GM23248 (cell line): ENCODE measurements around the gene HGD. TPM values are rescaled to one million over a fixed set of nuclear protein-coding genes. Genes with fewer than 3 reads are reported as not detected.

ENCODE experiments used
- DNase-seq: peaks from one replicate; pipeline ENCODE4 v3.0.0-alpha.2; 2015
- H2AFZ ChIP-seq: fragments of 200-600 bp; sonication (generic); 2 replicates; pipeline ENCODE4 v1.6.1; 2016; ENCODE audit warnings: antibody characterized with exemption
- H3F3A ChIP-seq: fragments of 200-600 bp; sonication (generic); 2 replicates; pipeline ENCODE4 v1.6.1; 2016; ENCODE audit warnings: mild to moderate bottlenecking, antibody characterized with exemption, mixed run types; ENCODE audit not compliant: insufficient read depth
- H3K27ac ChIP-seq: fragments of 200-600 bp; sonication (generic); 2 replicates; pipeline ENCODE4 v1.5.1; 2016; ENCODE audit warnings: mild to moderate bottlenecking
- H3K27me3 ChIP-seq: fragments of 200-600 bp; sonication (generic); replicated peaks from 2 replicates; pipeline ENCODE4 v1.6.1; 2016; ENCODE audit warnings: mild to moderate bottlenecking; ENCODE audit not compliant: insufficient read depth
- H3K36me3 ChIP-seq: fragments of 200-600 bp; sonication (generic); 2 replicates; pipeline ENCODE4 v1.6.1; 2016; ENCODE audit warnings: low read depth, mild to moderate bottlenecking
- H3K4me1 ChIP-seq: fragments of 200-600 bp; sonication (generic); 2 replicates; pipeline ENCODE4 v1.6.1; 2016; ENCODE audit warnings: mild to moderate bottlenecking; ENCODE audit not compliant: insufficient read depth
- H3K4me2 ChIP-seq: fragments of 200-600 bp; sonication (generic); one replicate; pipeline ENCODE4 v1.6.1; 2016; ENCODE audit warnings: mild to moderate bottlenecking; ENCODE audit not compliant: unreplicated experiment
- H3K4me3 ChIP-seq: fragments of 200-600 bp; sonication (generic); 2 replicates; pipeline ENCODE4 v1.5.1; 2016; ENCODE audit warnings: mild to moderate bottlenecking
- H3K79me2 ChIP-seq: fragments of 200-600 bp; sonication (generic); 2 replicates; pipeline ENCODE4 v1.6.1; 2016; ENCODE audit warnings: mild to moderate bottlenecking; ENCODE audit not compliant: insufficient read depth
- H3K9ac ChIP-seq: fragments of 200-600 bp; sonication (generic); 2 replicates; pipeline ENCODE4 v1.6.1; 2016; ENCODE audit warnings: mild to moderate bottlenecking
- H3K9me2 ChIP-seq: fragments of 200-600 bp; sonication (generic); 2 replicates; pipeline ENCODE4 v1.6.1; 2016; ENCODE audit warnings: mixed run types, mild to moderate bottlenecking, moderate library complexity; ENCODE audit not compliant: insufficient read depth
- H3K9me3 ChIP-seq: fragments of 200-600 bp; sonication (generic); one replicate; pipeline ENCODE4 v1.6.1; 2017; ENCODE audit warnings: low read depth
- H4K20me1 ChIP-seq: fragments of 200-600 bp; sonication (generic); 2 replicates; pipeline ENCODE4 v1.6.0; 2016; ENCODE audit not compliant: insufficient read depth
- EZH2 ChIP-seq: fragments of 200-600 bp; sonication (generic); IDR thresholded peaks from 2 replicates; pipeline ENCODE4 v1.6.1; 2018; ENCODE audit warnings: antibody characterized with exemption, mild to moderate bottlenecking; ENCODE audit not compliant: insufficient read depth, poor library complexity, severe bottlenecking
- EZH2phosphoT487 ChIP-seq: fragments of 200-600 bp; sonication (generic); IDR thresholded peaks from 2 replicates; pipeline ENCODE4 v1.6.1; 2018; ENCODE audit warnings: antibody characterized with exemption, moderate library complexity, mild to moderate bottlenecking, low read depth; ENCODE audit not compliant: insufficient read depth
- WGBS, 2 experiments: methylation state at CpG; one replicate each; pipeline ENCODE4 v1.1.6; 2015 to 2017; ENCODE audit warnings: low lambda C conversion rate in 2 of 2, low coverage in 1 of 2; ENCODE audit errors: missing lambda C conversion rate in 2 of 2; 5-methylcytosine and 5-hydroxymethylcytosine counted together
- in situ Hi-C: fragments of 300-500 bp; cut with MboI; formaldehyde crosslinking; loops from 2 replicates; pipeline ENCODE4 v1.15.0; 2020
- polyA plus RNA-seq: library from polyadenylated mRNA; unstranded; fragments of >200 nt; fragmentation: Nextera tagmentation; extraction: Ambion mirVana; gene quantifications from 2 replicates; pipeline ENCODE4 v1.2.1, GENCODE V29; 2016
- total RNA-seq: library from RNA; depleted of rRNA; stranded (reverse); fragments of >200 nt; shearing (Covaris generic); gene quantifications from 2 replicates; pipeline ENCODE4 v1.2.3, GENCODE V29; 2014

Gene HGD
- total and polyA plus RNA-seq, 2 experiments from 2014 or later = not detected

DNA sequence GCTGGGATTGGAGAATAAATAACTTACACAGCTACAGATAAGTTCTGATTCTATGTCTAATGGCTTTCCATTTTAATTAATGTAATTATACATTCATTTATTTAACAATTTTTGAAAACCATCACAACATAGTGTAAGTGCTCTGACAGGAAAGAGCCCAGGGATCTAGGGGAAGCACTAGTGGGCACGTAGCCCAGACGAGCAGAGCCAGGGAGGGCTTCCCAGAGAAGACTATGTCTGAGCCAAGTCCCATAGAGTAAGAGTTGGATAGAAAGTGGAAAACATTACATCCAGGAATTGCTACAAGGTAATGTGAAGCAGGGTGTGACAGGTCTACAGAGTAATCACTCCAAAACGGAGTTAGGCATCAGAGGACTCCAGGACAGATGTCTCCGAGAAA, 2.9 kb upstream of the HGD start:
- Histone ChIP-seq H3K4me3 (no peak overlapping the region), H3F3A (peaks cover under 1% of the 10 kb centered on the region), H3K9ac (no peak overlapping the region), H2AFZ (no peak overlapping the region), H3K9me3 (no peaks in the 10 kb centered on the region), H3K79me2 (no peaks in the 10 kb centered on the region), H3K4me2 (no peak overlapping the region), H4K20me1 (no peaks in the 10 kb centered on the region), H3K27ac (no peak overlapping the region), H3K27me3 (no peaks in the 10 kb centered on the region), H3K36me3 (no peaks in the 10 kb centered on the region), H3K4me1 (peaks cover 21% of the 10 kb centered on the region), H3K9me2 (no peaks in the 10 kb centered on the region)
- TF ChIP-seq EZH2 (no peak), EZH2phosphoT487 (no peak)
- no peak for DNase-seq
- 92% methylated on average over 4 of the region's 4 CpGs for WGBS, 2 experiments
- in situ Hi-C loops = no loop called here

DNA sequence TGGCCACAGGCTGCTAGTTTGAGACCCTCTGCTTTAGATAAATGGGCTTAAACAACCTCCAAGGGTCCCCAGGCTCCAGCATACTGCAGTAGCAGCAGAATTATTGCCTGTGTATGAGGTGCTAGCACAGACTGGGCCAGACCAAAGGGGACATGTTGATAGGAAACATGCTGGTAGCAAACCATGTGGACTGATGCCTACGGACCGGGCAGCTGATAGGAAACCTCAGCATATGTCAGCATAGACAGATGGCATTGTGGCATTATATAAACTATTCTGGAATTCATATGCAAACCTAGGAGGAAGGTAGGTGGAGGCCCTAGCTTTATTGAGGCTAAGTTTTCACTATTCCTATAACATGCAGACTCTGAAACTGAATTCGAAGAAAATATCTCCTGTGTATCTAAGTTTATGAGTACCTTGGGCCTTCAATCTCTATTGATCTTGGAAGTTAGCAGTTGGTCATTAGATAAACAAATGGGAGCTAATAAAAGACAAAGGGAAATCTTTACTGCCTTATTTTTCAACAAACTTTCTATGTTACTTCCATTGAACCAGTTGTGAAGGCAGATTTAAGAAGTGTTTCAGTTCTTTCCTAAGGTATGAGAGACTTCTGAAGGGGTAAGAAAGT, 1.7 kb upstream of the HGD start:
- no peaks in the 10 kb centered on the region for H3K9me2 ChIP-seq
- no peak overlapping the region for H3K4me3 ChIP-seq
- no peak overlapping the region for H3K27ac ChIP-seq
- H3K27me3 ChIP-seq = no peaks in the 10 kb centered on the region
- H3K4me2 ChIP-seq = no peak overlapping the region
- in situ Hi-C loops = no loop called here
- H3K9me3 ChIP-seq = no peaks in the 10 kb centered on the region
- no peak for DNase-seq
- no peaks in the 10 kb centered on the region for H4K20me1 ChIP-seq
- peaks cover 23% of the 10 kb centered on the region for H3K4me1 ChIP-seq
- H3K36me3 ChIP-seq = no peaks in the 10 kb centered on the region
- H3K9ac ChIP-seq = no peak overlapping the region
- H3K79me2 ChIP-seq = no peaks in the 10 kb centered on the region
- TF ChIP-seq EZH2phosphoT487 = no peak
- no peak for TF ChIP-seq EZH2
- no peak overlapping the region for H2AFZ ChIP-seq
- peaks cover 11% of the 10 kb centered on the region for H3F3A ChIP-seq
- WGBS, 2 experiments = 66 to 75% methylated on average over 3 of the region's 3 CpGs

DNA sequence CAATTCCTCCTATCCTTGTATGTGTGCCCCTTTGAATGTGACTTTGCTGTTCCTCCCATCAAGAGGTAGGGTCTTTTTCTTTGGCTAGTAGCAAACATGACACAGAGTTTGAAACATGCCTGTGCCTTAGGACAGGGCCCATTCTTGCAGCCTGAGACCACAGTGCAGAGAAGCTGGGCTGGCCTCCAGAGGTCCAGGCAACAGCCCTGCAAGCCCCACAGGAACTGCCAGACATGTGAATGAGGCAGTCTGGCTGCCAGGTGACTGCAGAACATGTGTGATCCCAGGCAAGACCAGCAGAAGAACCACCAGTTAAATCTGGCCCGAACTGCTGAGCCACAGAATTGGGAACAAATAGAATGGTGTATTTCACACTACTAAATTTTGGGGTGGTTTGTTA, 1.2 kb upstream of the HGD start:
- Histone ChIP-seq H3K27me3 (no peaks in the 10 kb centered on the region), H3K36me3 (no peaks in the 10 kb centered on the region), H3K9me3 (no peaks in the 10 kb centered on the region), H3K9ac (no peak overlapping the region), H3K4me3 (no peak overlapping the region), H3F3A (peaks cover 17% of the 10 kb centered on the region), H2AFZ (no peak overlapping the region), H3K9me2 (no peaks in the 10 kb centered on the region), H3K27ac (no peak overlapping the region), H3K4me2 (no peak overlapping the region), H4K20me1 (no peaks in the 10 kb centered on the region), H3K79me2 (no peaks in the 10 kb centered on the region), H3K4me1 (peaks cover 23% of the 10 kb centered on the region)
- WGBS, 2 experiments = 6% methylated on average over 1 of the region's 1 CpG
- TF ChIP-seq EZH2 (no peak), EZH2phosphoT487 (no peak)
- in situ Hi-C loops = no loop called here
- DNase-seq = peak; percentile 4

DNA sequence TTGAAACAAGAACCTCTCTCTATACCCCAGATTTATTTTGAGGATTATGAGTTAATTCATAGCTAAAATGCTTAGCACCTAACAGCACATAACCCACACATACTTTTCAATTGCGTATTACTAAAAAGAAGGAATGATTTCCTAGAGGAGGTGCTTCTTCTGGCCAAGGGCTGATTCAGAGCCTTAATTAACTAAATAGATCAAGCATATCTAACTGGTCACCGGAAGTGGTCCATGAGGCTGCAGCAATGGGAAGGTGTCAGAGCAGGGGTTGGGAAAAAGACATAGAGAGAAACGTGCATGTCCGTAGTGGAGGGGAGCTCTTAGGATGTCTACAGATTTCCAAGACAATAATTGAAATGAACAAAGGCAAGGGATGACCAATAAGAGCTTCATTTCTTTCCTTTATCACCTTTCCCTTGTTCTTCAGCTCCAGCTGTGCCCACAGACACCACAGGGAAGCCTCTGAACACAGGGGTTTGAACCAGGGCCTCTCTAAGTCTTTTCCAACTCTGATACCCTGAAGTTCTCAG, 467 bp downstream of the HGD start:
- DNase-seq = no peak
- H3K4me2 ChIP-seq = no peak overlapping the region
- TF ChIP-seq EZH2 (no peak), EZH2phosphoT487 (no peak)
- no peak overlapping the region for H3K9ac ChIP-seq
- peaks cover 18% of the 10 kb centered on the region for H3K4me1 ChIP-seq
- H4K20me1 ChIP-seq = no peaks in the 10 kb centered on the region
- H3F3A ChIP-seq = peaks cover 21% of the 10 kb centered on the region
- no peaks in the 10 kb centered on the region for H3K79me2 ChIP-seq
- WGBS, 2 experiments = 82 to 85% methylated on average over 4 of the region's 4 CpGs
- no peaks in the 10 kb centered on the region for H3K9me3 ChIP-seq
- in situ Hi-C loops = no loop called here
- H3K9me2 ChIP-seq = no peaks in the 10 kb centered on the region
- H3K27me3 ChIP-seq = no peaks in the 10 kb centered on the region
- H3K27ac ChIP-seq = no peak overlapping the region
- no peak overlapping the region for H3K4me3 ChIP-seq
- no peaks in the 10 kb centered on the region for H3K36me3 ChIP-seq
- no peak overlapping the region for H2AFZ ChIP-seq

DNA sequence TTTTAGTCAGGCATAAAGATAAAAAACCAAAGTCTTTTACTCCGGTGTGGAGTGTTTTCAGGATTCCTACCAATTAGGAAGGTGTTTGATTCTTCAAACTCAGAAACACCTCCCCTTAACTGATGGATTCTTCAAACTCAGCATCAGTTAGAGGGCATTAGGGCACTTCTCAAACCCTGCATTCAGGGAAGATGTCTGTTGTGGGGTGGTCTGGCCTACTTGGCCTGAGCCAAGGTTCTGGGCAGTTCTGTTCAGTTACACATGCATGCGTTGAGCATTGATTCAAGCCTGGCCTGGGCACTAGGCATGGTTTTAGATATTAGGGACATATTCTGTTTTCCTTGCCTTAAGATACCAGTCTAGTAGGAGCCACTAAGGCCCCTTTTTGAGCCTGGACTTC, 1.0 kb downstream of the HGD start:
- Histone ChIP-seq H3K36me3 (no peaks in the 10 kb centered on the region), H3K27me3 (no peaks in the 10 kb centered on the region), H3K79me2 (no peaks in the 10 kb centered on the region), H3F3A (peaks cover 21% of the 10 kb centered on the region), H3K4me1 (peaks cover 18% of the 10 kb centered on the region), H2AFZ (no peak overlapping the region), H3K9ac (no peak overlapping the region), H4K20me1 (no peaks in the 10 kb centered on the region), H3K9me2 (no peaks in the 10 kb centered on the region), H3K9me3 (no peaks in the 10 kb centered on the region), H3K4me2 (no peak overlapping the region), H3K4me3 (no peak overlapping the region), H3K27ac (no peak overlapping the region)
- no peak for DNase-seq
- WGBS, 2 experiments = 43 to 53% methylated on average over 2 of the region's 2 CpGs
- TF ChIP-seq EZH2 = no peak
- TF ChIP-seq EZH2phosphoT487 = no peak
- in situ Hi-C loops = no loop called here
